Measurements from ENCODE around the gene ELMO1. TPM values are rescaled to one million over a fixed set of nuclear protein-coding genes. Genes with fewer than 3 reads are reported as not detected.

ELMO1 gene
- total and polyA plus RNA-seq, 2 of the 13 experiments (the other 11 are each of a cell fraction or from before 2014, with no cell fraction given): 0.11 to 0.17 TPM

GRCh38 chr7:37448636-37449361 is at the start of gene ELMO1 (continued):
- peak; percentile 65 for TF ChIP-seq ZNF768 (CRISPR knock-in tag; IDR thresholded peaks at IDR 0.05)
- peak; percentile 33; the same call in 1 of the 2 replicates for TF ChIP-seq ZNF292 (CRISPR knock-in tag; IDR thresholded peaks at IDR 0.05; ENCODE audit: borderline replicate concordance, low read depth)
- no peak for TF ChIP-seq ZNF740 (CRISPR knock-in tag; IDR thresholded peaks at IDR 0.05)
- TF ChIP-seq GABPB1 (CRISPR knock-in tag; IDR thresholded peaks at IDR 0.05): peak; percentile 58; the same call in 1 of the 2 replicates
- TF ChIP-seq SALL1 (CRISPR knock-in tag; IDR thresholded peaks at IDR 0.05): 0 out of 2 replicates have a peak, but pooled peaks have one; percentile 12
- TF ChIP-seq MXD4 (CRISPR knock-in tag; IDR thresholded peaks at IDR 0.05): no peak
- no peak for TF ChIP-seq ZNF782 (CRISPR knock-in tag; IDR thresholded peaks at IDR 0.05; ENCODE audit: borderline replicate concordance)
- peak; percentile 12; the same call in 1 of the 2 replicates for TF ChIP-seq STAG1 (CRISPR knock-in tag; IDR thresholded peaks at IDR 0.05)
- no peak for TF ChIP-seq MAF1 (CRISPR knock-in tag; IDR thresholded peaks at IDR 0.05; ENCODE audit: borderline replicate concordance)
- TF ChIP-seq RAD21 (CRISPR knock-in tag; IDR thresholded peaks at IDR 0.05): 0 out of 2 replicates have a peak, but pooled peaks have one; percentile 10
- no peak for TF ChIP-seq RBAK (CRISPR knock-in tag; IDR thresholded peaks at IDR 0.05)
- peak; percentile 26; the same call in 1 of the 2 replicates for TF ChIP-seq CTCF (CRISPR knock-in tag; IDR thresholded peaks at IDR 0.05)
- TF ChIP-seq HINFP (CRISPR knock-in tag; IDR thresholded peaks at IDR 0.05; ENCODE audit: low read depth): peak; percentile 70; the same call in 1 of the 2 replicates
- TF ChIP-seq MTA3 (CRISPR knock-in tag; IDR thresholded peaks at IDR 0.05): no peak
- peak; percentile 22; the same call in 1 of the 2 replicates for TF ChIP-seq ZNF264 (CRISPR knock-in tag; IDR thresholded peaks at IDR 0.05)
- peak; percentile 79 for TF ChIP-seq HNRNPLL (IDR thresholded peaks at IDR 0.05; ENCODE audit: low read depth, low read length, poor library complexity, severe bottlenecking)

All from HepG2 (cell line).